RWPE2 (cell line): Measurements from ENCODE around the gene RARG.

Experiments
- ATAC-seq: fragments of 200-7000 bp; cut with Tn5 transposase; 3 replicates; pipeline ENCODE4 v1.9.1; 2021; ENCODE audit warnings: low read depth
- DNase-seq: peaks from one replicate; pipeline ENCODE4 v3.0.0-alpha.2; 2020; ENCODE audit warnings: low spot score
- H3K27ac ChIP-seq: fragments of 450-650 bp; 2 replicates; pipeline ENCODE4 v1.5.1; 2017; ENCODE audit warnings: mild to moderate bottlenecking; ENCODE audit not compliant: poor library complexity, severe bottlenecking
- H3K27me3 ChIP-seq: fragments of 250-450 bp; sonication (Bioruptor Pico); 2 replicates; pipeline ENCODE4 v1.5.1; 2021; ENCODE audit warnings: mild to moderate bottlenecking, moderate library complexity; ENCODE audit not compliant: insufficient read depth, poor library complexity, severe bottlenecking
- H3K36me3 ChIP-seq: fragments of 250-450 bp; sonication (Bioruptor Pico); 2 replicates; pipeline ENCODE4 v1.5.1; 2020; ENCODE audit warnings: low read depth, mild to moderate bottlenecking, moderate library complexity
- H3K4me1 ChIP-seq: fragments of 250-450 bp; sonication (Bioruptor Pico); 2 replicates; pipeline ENCODE4 v1.5.1; 2021; ENCODE audit warnings: mild to moderate bottlenecking, moderate library complexity; ENCODE audit not compliant: insufficient read depth, poor library complexity, severe bottlenecking
- H3K4me3 ChIP-seq: fragments of 250-450 bp; sonication (Bioruptor Pico); 2 replicates; pipeline ENCODE4 v1.5.1; 2021; ENCODE audit warnings: mild to moderate bottlenecking, moderate library complexity; ENCODE audit not compliant: severe bottlenecking
- H3K9me3 ChIP-seq: fragments of 250-450 bp; sonication (Bioruptor Pico); 2 replicates; pipeline ENCODE4 v1.5.1; 2021; ENCODE audit warnings: mild to moderate bottlenecking, moderate library complexity; ENCODE audit not compliant: severe bottlenecking
- CTCF ChIP-seq: fragments of 450-650 bp; IDR thresholded peaks from one replicate; pipeline ENCODE4 v1.5.1; 2017; ENCODE audit warnings: mild to moderate bottlenecking, moderate library complexity; ENCODE audit not compliant: poor library complexity, severe bottlenecking

The RARG gene

GRCh38 chr12:53201177-53201541, 30.9 kb downstream of the RARG start:
- no peaks in the 10 kb centered on the region for H3K4me1 ChIP-seq
- H3K36me3 ChIP-seq, result no peaks in the 10 kb centered on the region
- H3K4me3 ChIP-seq, result no peak overlapping the region
- TF ChIP-seq CTCF, result no peak
- no peaks in the 10 kb centered on the region for H3K27me3 ChIP-seq
- H3K9me3 ChIP-seq, result no peaks in the 10 kb centered on the region
- DNase-seq, result no peak
- no peak for ATAC-seq
- H3K27ac ChIP-seq, result no peak overlapping the region

DNA sequence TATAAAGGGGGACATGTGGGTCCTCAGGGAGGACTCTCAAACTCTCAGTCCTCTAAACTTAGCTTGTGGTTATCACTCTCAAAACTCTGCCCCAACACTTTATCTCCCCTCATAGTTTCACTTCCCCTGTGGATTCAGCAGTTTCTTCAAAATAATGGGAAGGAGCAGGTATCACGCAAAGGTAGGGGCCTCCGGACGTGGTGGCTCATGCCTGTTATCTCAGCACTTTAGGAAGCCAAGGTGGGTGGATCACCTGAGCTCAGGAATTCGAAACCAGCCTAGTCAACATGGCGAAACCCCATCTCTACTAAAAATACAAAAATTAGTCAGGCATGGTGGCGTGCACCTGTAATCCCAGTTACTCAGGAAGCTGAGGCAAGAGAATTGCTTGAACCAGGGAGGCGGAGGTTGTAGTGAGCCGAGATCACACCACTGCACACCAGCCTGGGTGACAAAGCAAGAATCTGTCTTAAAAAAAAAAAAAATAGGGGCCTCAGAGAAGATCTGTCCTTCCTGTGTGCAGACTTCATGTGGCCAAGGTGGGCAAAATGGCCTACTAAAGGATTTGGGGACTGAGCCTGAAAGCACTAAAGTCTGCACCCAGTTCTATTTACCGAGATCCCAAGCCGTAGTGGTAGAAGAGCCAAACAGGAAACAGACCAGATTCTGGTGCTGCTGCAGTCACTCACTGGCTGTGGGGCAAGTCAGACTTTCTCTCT, 31.4 kb downstream of the RARG start:
- no peak overlapping the region for H3K27ac ChIP-seq
- no peaks in the 10 kb centered on the region for H3K27me3 ChIP-seq
- TF ChIP-seq CTCF, result no peak
- no peaks in the 10 kb centered on the region for H3K36me3 ChIP-seq
- DNase-seq (no peak), ATAC-seq (no peak)
- H3K4me3 ChIP-seq, result no peak overlapping the region
- H3K4me1 ChIP-seq, result no peaks in the 10 kb centered on the region
- no peaks in the 10 kb centered on the region for H3K9me3 ChIP-seq

- Histone ChIP-seq H3K27ac (no peak overlapping the region), H3K36me3 (no peaks in the 10 kb centered on the region), H3K4me1 (no peaks in the 10 kb centered on the region), H3K27me3 (no peaks in the 10 kb centered on the region), H3K9me3 (no peaks in the 10 kb centered on the region), H3K4me3 (no peak overlapping the region)
- TF ChIP-seq CTCF, result no peak
- no peak for ATAC-seq
- peak; percentile 15 for DNase-seq
These were observed 31.9 kb downstream of the RARG start for GRCh38 chr12:53200107-53200457.

- no peak for DNase-seq
- Histone ChIP-seq H3K4me1 (no peaks in the 10 kb centered on the region), H3K27me3 (no peaks in the 10 kb centered on the region)
These were observed 32.3 kb downstream of the RARG start for GRCh38 chr12:53199700-53200099.

More at GRCh38 chr12:53199700-53200099, 32.3 kb downstream of the RARG start:
- no peak overlapping the region for H3K4me3 ChIP-seq
- no peak for ATAC-seq
- no peak for TF ChIP-seq CTCF
- H3K27ac ChIP-seq, result no peak overlapping the region
- no peaks in the 10 kb centered on the region for H3K36me3 ChIP-seq
- H3K9me3 ChIP-seq, result no peaks in the 10 kb centered on the region
